SK-N-SH treated with all-trans-retinoic acid at 6 μM for 48 hours (cell line): ENCODE data around the gene IPPK.

Source experiments
- ATAC-seq: fragments of 200-7000 bp; cut with Tn5 transposase; 3 replicates; pipeline ENCODE4 v1.9.1; 2020; ENCODE audit warnings: mild to moderate bottlenecking, moderate library complexity
- ARNTL ChIP-seq: fragments of 450-650 bp; formaldehyde crosslinking; IDR thresholded peaks from 2 replicates; pipeline ENCODE4 v1.5.0; 2020; ENCODE audit warnings: low read depth, mild to moderate bottlenecking, moderate library complexity, borderline replicate concordance
- BACH2 ChIP-seq: fragments of 250-450 bp; sonication (Bioruptor Pico); IDR thresholded peaks from 2 replicates; pipeline ENCODE4 v1.9.0; 2021; ENCODE audit warnings: mild to moderate bottlenecking, borderline replicate concordance
- CREB5 ChIP-seq: fragments of 250-450 bp; sonication (Bioruptor Pico); IDR thresholded peaks from 2 replicates; pipeline ENCODE4 v1.5.1; 2020; ENCODE audit warnings: low read depth, mild to moderate bottlenecking, moderate library complexity
- CSDC2 ChIP-seq: fragments of 250-450 bp; sonication (Bioruptor Pico); IDR thresholded peaks from 2 replicates; pipeline ENCODE4 v1.5.0; 2020; ENCODE audit warnings: mild to moderate bottlenecking, moderate library complexity
- CSRNP3 ChIP-seq: fragments of 250-450 bp; sonication (Bioruptor Pico); IDR thresholded peaks from 2 replicates; pipeline ENCODE4 v1.5.1; 2021; ENCODE audit warnings: mild to moderate bottlenecking, moderate library complexity
- ESRRG ChIP-seq: fragments of 250-450 bp; sonication (Bioruptor Pico); IDR thresholded peaks from 2 replicates; pipeline ENCODE4 v1.6.1; 2021; ENCODE audit warnings: mild to moderate bottlenecking
- GLIS3 ChIP-seq: fragments of 250-450 bp; sonication (Bioruptor Pico); IDR thresholded peaks from 2 replicates; pipeline ENCODE4 v1.5.0; 2020; ENCODE audit warnings: mild to moderate bottlenecking, moderate library complexity
- ISL1 ChIP-seq: fragments of 250-450 bp; sonication (Bioruptor Pico); IDR thresholded peaks from 2 replicates; pipeline ENCODE4 v2.1.2; 2022; ENCODE audit warnings: mild to moderate bottlenecking, moderate library complexity
- OSR1 ChIP-seq: fragments of 250-450 bp; sonication (Bioruptor Pico); IDR thresholded peaks from 2 replicates; pipeline ENCODE4 v1.8.0; 2022; ENCODE audit warnings: moderate library complexity, mild to moderate bottlenecking, inconsistent platforms
- PATZ1 ChIP-seq: fragments of 250-450 bp; sonication (Bioruptor Pico); IDR thresholded peaks from 2 replicates; pipeline ENCODE4 v1.8.0; 2020; ENCODE audit warnings: mild to moderate bottlenecking, moderate library complexity, borderline replicate concordance
- PPARA ChIP-seq: fragments of 250-450 bp; sonication (Bioruptor Pico); IDR thresholded peaks from 2 replicates; pipeline ENCODE4 v1.5.0; 2020; ENCODE audit warnings: mild to moderate bottlenecking, borderline replicate concordance
- TSHZ2 ChIP-seq: fragments of 250-450 bp; sonication (Bioruptor Pico); IDR thresholded peaks from 2 replicates; pipeline ENCODE4 v1.5.0; 2020; ENCODE audit warnings: mild to moderate bottlenecking, moderate library complexity
- ZC3H10 ChIP-seq: fragments of 250-450 bp; sonication (Bioruptor Pico); IDR thresholded peaks from 2 replicates; pipeline ENCODE4 v1.5.1; 2021; ENCODE audit warnings: mild to moderate bottlenecking, moderate library complexity
- ZFP3 ChIP-seq: fragments of 250-450 bp; sonication (Bioruptor Pico); IDR thresholded peaks from 2 replicates; pipeline ENCODE4 v1.5.0; 2020; ENCODE audit warnings: mild to moderate bottlenecking, moderate library complexity
- ZFP30 ChIP-seq: fragments of 450-650 bp; formaldehyde crosslinking; IDR thresholded peaks from 2 replicates; pipeline ENCODE4 v1.5.0; 2022; ENCODE audit warnings: mild to moderate bottlenecking, moderate library complexity
- ZNF565 ChIP-seq: fragments of 450-650 bp; formaldehyde crosslinking; conservative IDR thresholded peaks from 2 replicates; pipeline ENCODE4 v1.5.0; 2020; ENCODE audit warnings: low read depth, mild to moderate bottlenecking, moderate library complexity
- ZNF70 ChIP-seq: fragments of 450-650 bp; formaldehyde crosslinking; IDR thresholded peaks from 2 replicates; pipeline ENCODE4 v1.5.0; 2020; ENCODE audit warnings: mild to moderate bottlenecking, moderate library complexity
- ZNF8 ChIP-seq: fragments of 450-650 bp; formaldehyde crosslinking; IDR thresholded peaks from 2 replicates; pipeline ENCODE4 v1.5.0; 2020; ENCODE audit warnings: mild to moderate bottlenecking, moderate library complexity

The IPPK gene

GRCh38 chr9:92679413-92680165, 9.7 kb upstream of the IPPK start:
- no peak for TF ChIP-seq ESRRG (CRISPR knock-in tag)
- TF ChIP-seq PPARA (CRISPR knock-in tag), result no peak
- TF ChIP-seq BACH2 (CRISPR knock-in tag), result no peak
- TF ChIP-seq CSDC2 (CRISPR knock-in tag), result no peak
- no peak for TF ChIP-seq GLIS3 (CRISPR knock-in tag)
- no peak for TF ChIP-seq OSR1
- no peak for TF ChIP-seq ZNF70 (CRISPR knock-in tag)
- no peak for TF ChIP-seq ZFP30 (CRISPR knock-in tag)
- TF ChIP-seq ZNF8, result no peak
- TF ChIP-seq ZNF565 (CRISPR knock-in tag), result no peak
- no peak for TF ChIP-seq CREB5
- TF ChIP-seq ISL1, result no peak
- no peak for TF ChIP-seq TSHZ2 (CRISPR knock-in tag)
- no peak for TF ChIP-seq CSRNP3 (CRISPR knock-in tag)
- no peak for TF ChIP-seq ZFP3
- TF ChIP-seq, all 23 proteins: peak for 0
- ATAC-seq, result no peak

- peak; percentile 37 for ATAC-seq
- TF ChIP-seq ZNF8, result no peak
- no peak for TF ChIP-seq CREB5
- TF ChIP-seq ZC3H10 (CRISPR knock-in tag), result no peak
- no peak for TF ChIP-seq OSR1
- no peak for TF ChIP-seq ISL1
- TF ChIP-seq ESRRG (CRISPR knock-in tag), result no peak
- no peak for TF ChIP-seq PATZ1
- no peak for TF ChIP-seq ARNTL (CRISPR knock-in tag)
- TF ChIP-seq ZFP3, result no peak
- TF ChIP-seq ZFP30 (CRISPR knock-in tag), result no peak
- no peak for TF ChIP-seq CSRNP3 (CRISPR knock-in tag)
- no peak for TF ChIP-seq BACH2 (CRISPR knock-in tag)
Measured at GRCh38 chr9:92671323-92671722, 1.4 kb upstream of the IPPK start.

GRCh38 chr9:92669527-92669889, 423 bp downstream of the IPPK start:
- no peak; the same call in 2 of the 3 replicates for ATAC-seq

More at GRCh38 chr9:92669527-92669889, 423 bp downstream of the IPPK start:
- TF ChIP-seq TSHZ2 (CRISPR knock-in tag) (no peak), ISL1 (no peak), CSRNP3 (CRISPR knock-in tag) (no peak)
